Right lobe of liver (tissue), 4 donors: ENCODE data around the gene ARNT2.

ENCODE experiments used
- CTCF ChIP-seq, 4 donors: fragments of 200-600 bp in 3 of 4; fragments of 450-650 bp in 1 of 4; IDR thresholded peaks; one replicate each; pipeline versions ENCODE4 v1.5.1 to v1.8.0; 2016 to 2022; ENCODE audit warnings: antibody characterized with exemption in 4 of 4, mild to moderate bottlenecking in 2 of 4
- POLR2A ChIP-seq: fragments of 450-650 bp; IDR thresholded peaks from one replicate; pipeline ENCODE4 v1.6.1; 2017; ENCODE audit warnings: antibody characterized with exemption, mild to moderate bottlenecking
- donor health status: DM: no; HTN: no; CAD: no.
- donor health status: DM: no; HTN: no; CAD: no.
- donor health status: DM: no; HTN: yes; CAD: no.

- TF ChIP-seq CTCF (IDR thresholded peaks at IDR 0.05) (no peak), POLR2A (no peak)
These were observed 104.6 kb downstream of the ARNT2 start for GRCh38 chr15:80508783-80509182.
